GM18502 (cell line): ENCODE data around the gene UCN2.

Source experiments
- ATAC-seq: cut with Tn5 transposase; IDR thresholded peaks from one replicate; pipeline ENCODE4 v1.9.1; 2021; ENCODE audit warnings: mild to moderate bottlenecking; ENCODE audit not compliant: unreplicated experiment, poor library complexity

The UCN2 gene

DNA sequence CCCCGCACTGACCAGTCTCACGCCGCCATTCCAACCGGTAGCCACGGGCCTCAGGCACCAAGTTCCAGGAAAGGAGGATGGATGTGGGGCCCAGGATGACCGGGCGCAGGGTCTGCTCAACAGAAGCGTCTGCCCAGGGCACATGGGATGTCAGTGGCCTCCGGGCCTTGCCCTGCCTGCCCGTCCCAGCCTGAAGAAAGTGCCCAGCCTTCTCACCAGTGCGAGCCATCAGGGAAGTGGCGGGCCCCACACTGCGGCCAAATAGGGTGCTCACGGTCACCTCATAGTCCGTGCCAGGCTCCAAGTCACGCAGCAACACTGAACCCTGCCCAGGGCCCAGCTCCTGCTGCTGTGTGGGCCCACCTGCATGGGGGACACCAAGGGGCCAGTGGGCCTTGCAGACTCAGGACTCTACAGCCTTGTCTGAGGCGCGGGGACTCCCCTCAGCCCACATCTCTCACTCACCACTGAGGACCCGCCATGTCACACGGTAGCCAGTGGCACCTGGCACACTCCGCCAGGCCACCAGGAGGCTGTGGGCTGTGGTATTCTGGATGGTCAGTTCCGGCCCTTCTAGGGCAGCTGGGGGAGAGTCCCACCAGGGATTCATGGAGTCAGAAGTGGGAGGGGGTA, 28.4 kb upstream of the UCN2 start:
- ATAC-seq = no peak

GRCh38 chr3:48591436-48591835, 27.9 kb upstream of the UCN2 start:
- ATAC-seq = no peak

DNA sequence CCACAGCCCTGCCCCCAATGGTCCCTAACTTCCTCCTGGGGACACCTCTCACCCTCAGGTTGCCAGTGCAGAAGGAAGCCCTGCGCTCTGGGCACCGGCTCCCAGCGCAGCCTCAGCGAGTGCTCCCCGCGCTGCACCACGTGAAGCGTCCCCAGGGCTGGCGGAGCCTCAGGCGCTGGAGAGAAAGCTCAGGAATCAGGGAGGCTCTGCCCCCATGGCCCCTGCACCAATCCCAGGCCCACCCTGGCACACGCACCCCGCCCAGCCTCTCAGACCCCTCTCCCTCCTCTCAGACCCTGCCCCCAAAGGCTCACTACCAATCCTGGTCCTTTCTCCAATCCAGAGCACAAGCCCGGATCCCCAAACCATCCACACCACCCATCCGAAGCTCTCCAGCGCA, 24.6 kb upstream of the UCN2 start:
- no peak for ATAC-seq

- ATAC-seq = no peak
Measured at GRCh38 chr3:48587686-48588085, 24.1 kb upstream of the UCN2 start.

DNA sequence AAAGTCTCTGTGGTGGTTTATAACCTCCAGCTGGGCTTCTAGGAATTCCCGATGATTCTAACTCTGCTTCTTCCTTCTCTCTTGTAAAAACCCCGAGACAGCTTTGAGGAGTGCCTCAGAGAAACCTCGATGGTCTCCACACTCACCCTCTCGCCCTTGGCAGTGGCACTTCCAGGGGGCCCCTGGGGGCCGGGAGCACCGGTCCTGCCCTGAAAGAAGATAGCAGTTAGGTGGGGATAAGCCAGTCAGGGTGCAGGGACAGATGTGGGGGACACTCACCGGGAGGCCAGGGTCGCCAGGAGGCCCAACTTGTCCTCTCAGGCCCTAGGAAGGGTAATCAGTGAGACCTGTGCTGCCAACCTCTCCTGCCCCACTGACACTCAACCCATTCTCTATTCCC, 21.8 kb upstream of the UCN2 start:
- no peak for ATAC-seq

GRCh38 chr3:48584836-48585235, 21.3 kb upstream of the UCN2 start:
- ATAC-seq = no peak

- no peak for ATAC-seq
Measured at GRCh38 chr3:48581621-48582481, 18.3 kb upstream of the UCN2 start.

- no peak for ATAC-seq
Measured at GRCh38 chr3:48576647-48577046, 13.1 kb upstream of the UCN2 start.

GRCh38 chr3:48575366-48575765, 11.8 kb upstream of the UCN2 start:
- ATAC-seq = no peak

DNA sequence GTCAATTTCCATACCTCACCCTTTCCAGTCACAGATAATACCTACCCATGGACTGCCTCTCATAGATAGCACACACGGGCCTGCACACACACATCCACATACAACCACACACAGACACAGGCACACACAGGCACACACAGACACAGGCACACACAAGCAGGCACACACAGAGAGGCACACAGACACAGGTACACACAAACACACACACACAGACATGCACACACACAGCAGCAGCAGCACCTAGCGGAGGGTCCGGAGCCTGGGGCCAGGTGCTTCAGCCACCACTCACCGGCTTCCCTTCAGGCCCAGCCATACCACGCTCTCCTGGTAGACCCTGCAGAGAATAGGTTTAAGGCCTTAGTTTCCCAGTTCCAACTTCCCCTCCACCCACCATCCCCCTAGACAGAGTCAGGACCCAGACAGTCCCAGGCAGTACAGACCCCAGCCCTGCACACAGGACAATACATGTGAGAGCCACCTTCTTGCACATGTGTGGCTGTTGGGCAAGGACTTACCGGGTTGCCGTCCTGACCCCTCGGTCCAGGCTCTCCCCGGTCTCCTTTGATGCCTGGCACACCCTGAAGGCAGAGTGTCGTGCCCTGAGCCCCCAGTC, 10.5 kb upstream of the UCN2 start:
- ATAC-seq = no peak

GRCh38 chr3:48572517-48572916, 8.9 kb upstream of the UCN2 start:
- ATAC-seq = no peak

GRCh38 chr3:48571938-48572337, 8.4 kb upstream of the UCN2 start:
- no peak for ATAC-seq

DNA sequence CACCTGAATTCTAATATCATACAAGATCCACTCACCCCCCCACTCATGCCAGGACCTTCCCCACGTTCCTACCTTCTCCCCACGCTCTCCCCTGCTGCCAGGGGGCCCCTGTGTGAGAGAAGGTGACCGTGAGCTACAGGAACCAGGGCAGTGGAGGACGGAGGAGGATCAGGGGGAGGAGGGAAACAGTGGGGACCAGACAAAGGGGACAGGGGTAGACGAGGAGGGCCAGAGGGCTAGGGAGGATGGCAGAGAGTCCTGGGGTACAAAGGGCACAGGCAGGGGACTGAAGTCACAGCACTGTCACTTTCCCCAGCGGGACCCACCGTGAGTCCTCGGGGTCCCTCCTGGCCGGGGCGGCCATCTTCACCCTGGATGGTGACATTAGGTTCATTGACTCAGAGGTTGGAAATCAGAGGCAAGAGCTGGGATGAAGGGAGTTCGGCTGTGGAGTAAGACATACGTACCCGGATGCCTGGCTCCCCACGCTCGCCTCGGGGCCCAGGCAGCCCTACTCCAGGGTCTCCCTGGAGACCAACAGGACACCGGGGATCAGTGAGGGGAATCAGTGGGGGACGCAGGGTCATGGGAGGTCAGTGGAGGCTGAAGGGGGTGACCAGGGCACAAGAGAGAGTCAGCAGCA, 6.3 kb upstream of the UCN2 start:
- ATAC-seq = no peak

GRCh38 chr3:48569400-48569799, 5.8 kb upstream of the UCN2 start:
- no peak for ATAC-seq

GRCh38 chr3:48568476-48568875, 4.9 kb upstream of the UCN2 start:
- no peak for ATAC-seq

DNA sequence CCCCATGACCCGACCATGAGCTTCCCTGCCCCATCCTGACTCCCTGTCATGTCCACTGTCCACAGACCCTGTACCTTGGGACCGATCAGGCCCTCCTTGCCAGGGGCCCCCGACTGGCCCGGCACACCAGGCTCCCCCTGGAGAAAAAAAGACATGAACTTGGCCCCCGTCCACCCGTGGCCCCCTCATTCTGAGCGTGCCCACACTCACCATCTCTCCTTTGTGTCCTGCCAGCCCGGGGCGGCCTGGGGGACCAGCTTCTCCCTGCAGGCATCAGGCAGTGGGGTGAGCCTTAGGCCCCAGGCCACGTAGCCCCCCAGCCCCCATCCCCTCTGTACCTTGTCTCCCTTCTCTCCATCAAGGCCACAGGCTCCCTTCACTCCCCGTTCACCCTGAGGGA, 3.9 kb upstream of the UCN2 start:
- ATAC-seq = no peak

DNA sequence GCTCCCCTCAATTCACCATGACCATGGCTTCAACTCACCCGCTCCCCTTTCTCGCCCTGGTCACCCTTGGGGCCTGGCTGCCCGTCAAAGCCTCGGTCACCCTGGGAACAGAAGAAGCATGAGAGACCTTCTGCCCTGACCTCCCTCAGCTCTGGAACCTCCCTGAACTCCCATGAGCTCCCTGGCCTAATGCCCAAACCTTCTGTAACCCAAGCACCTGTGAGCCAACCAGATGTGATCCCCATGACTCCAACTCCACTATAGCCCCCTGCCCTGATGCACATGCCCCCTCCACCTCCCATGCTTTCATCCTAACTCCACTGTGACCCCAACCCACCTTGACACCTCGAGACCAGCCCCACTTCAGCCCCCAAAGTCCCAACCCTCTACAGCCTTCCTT, 3.5 kb upstream of the UCN2 start:
- ATAC-seq = no peak

- ATAC-seq = no peak
Measured at GRCh38 chr3:48566401-48566760, 2.8 kb upstream of the UCN2 start.

DNA sequence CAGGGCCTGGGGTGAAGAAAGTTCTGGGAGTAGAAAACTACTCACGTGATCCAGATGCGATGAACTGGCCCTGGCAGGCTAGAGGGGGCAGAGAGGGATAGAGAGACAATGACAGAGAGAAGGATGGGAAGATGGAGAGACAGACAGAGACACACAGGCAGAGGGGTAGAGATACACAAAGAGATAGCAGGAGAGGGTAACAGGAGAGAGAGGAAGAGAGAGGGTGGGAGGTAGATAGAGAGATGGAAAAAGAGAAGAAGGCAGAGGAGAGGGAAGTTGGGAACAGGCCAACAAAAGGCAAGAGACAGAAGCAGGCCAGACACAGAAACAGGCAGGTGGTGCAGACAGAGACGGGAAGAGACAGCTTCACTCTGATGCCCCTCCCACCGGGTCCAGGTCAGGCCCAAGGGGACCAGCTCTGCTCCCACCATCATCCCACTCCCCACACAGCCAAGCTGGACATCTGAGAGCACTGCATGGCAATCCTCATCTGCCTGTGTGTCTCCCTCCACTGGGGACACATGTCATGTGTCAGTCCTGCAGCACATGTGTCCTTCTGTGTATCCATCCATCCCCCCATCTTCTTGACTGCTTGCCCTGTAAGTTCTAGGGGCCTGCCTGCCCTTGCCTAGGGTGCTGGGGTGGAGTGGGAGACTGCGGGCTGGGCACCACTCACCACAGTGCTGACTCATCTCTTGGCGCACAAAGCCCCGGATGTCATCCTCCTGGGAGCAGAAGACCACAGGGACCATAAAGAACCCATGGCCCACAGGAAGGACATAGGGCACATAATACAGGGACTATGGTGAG, 2.2 kb upstream of the UCN2 start:
- no peak for ATAC-seq

- ATAC-seq = no peak
Measured at GRCh38 chr3:48565186-48565585, 1.6 kb upstream of the UCN2 start.
